ENCODE results near the gene CATSPERE. TPM values are rescaled to one million over a fixed set of nuclear protein-coding genes. Genes with fewer than 3 reads are reported as not detected.

CATSPERE gene
- total RNA-seq, 4 donors from 2014 or later = 0.98 to 3.1 (median 1.3) TPM

GRCh38 chr1:244419024-244419423, 42.0 kb upstream of the CATSPERE start:
- Histone ChIP-seq H3K27me3 (no peaks in the 10 kb centered on the region), H3K9me3 (no peaks in the 10 kb centered on the region), H3K4me3 (no peak overlapping the region), H3K36me3 (peaks cover 0 to 80% (median 0%) of the 10 kb centered on the region in 3 donors), H3K4me1 (no peaks in the 10 kb centered on the region), H3K27ac (no peak overlapping the region)
- 73 to 76% methylated on average over 4 of the region's 4 CpGs for WGBS, 2 donors
- TF ChIP-seq, protein P1, sequence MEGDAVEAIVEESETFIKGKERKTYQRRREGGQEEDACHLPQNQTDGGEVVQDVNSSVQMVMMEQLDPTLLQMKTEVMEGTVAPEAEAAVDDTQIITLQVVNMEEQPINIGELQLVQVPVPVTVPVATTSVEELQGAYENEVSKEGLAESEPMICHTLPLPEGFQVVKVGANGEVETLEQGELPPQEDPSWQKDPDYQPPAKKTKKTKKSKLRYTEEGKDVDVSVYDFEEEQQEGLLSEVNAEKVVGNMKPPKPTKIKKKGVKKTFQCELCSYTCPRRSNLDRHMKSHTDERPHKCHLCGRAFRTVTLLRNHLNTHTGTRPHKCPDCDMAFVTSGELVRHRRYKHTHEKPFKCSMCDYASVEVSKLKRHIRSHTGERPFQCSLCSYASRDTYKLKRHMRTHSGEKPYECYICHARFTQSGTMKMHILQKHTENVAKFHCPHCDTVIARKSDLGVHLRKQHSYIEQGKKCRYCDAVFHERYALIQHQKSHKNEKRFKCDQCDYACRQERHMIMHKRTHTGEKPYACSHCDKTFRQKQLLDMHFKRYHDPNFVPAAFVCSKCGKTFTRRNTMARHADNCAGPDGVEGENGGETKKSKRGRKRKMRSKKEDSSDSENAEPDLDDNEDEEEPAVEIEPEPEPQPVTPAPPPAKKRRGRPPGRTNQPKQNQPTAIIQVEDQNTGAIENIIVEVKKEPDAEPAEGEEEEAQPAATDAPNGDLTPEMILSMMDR (IDR thresholded peaks at IDR 0.05) = no peak
- no peak for TF ChIP-seq POLR2A (IDR thresholded peaks at IDR 0.05)
- TF ChIP-seq EP300 (IDR thresholded peaks at IDR 0.05) = no peak
- DNase-seq (ENCODE audit: low spot score in 2 of 2) = no peak

- peaks cover 0 to 49% (median 0%) of the 10 kb centered on the region in 3 donors for H3K36me3 ChIP-seq
- 76 to 77% methylated on average over 1 of the region's 1 CpG for WGBS, 2 donors
Observed at GRCh38 chr1:244422174-244422573, 38.9 kb upstream of the CATSPERE start.

GRCh38 chr1:244424649-244425334, 36.3 kb upstream of the CATSPERE start:
- Histone ChIP-seq H3K27me3 (no peaks in the 10 kb centered on the region), H3K36me3 (peaks cover 0 to 38% (median 0%) of the 10 kb centered on the region in 3 donors), H3K9me3 (no peaks in the 10 kb centered on the region), H3K4me3 (no peak overlapping the region), H3K27ac (no peak overlapping the region), H3K4me1 (no peaks in the 10 kb centered on the region)
- no peak for TF ChIP-seq EP300 (IDR thresholded peaks at IDR 0.05)
- no peak for TF ChIP-seq POLR2A (IDR thresholded peaks at IDR 0.05)
- TF ChIP-seq, protein P1 (IDR thresholded peaks at IDR 0.05) = no peak
- WGBS, 2 donors = 64 to 65% methylated on average over 2 of the region's 2 CpGs
- DNase-seq (ENCODE audit: low spot score in 2 of 2) = no peak

More at GRCh38 chr1:244422174-244422573, 38.9 kb upstream of the CATSPERE start:
- TF ChIP-seq, protein P1 (IDR thresholded peaks at IDR 0.05) = no peak
- TF ChIP-seq POLR2A (IDR thresholded peaks at IDR 0.05) = no peak
- TF ChIP-seq EP300 (IDR thresholded peaks at IDR 0.05) = no peak
- H3K4me3 ChIP-seq = no peak overlapping the region
- H3K27me3 ChIP-seq = no peaks in the 10 kb centered on the region
- no peak for DNase-seq (ENCODE audit: low spot score in 2 of 2)
- no peaks in the 10 kb centered on the region for H3K9me3 ChIP-seq
- no peak overlapping the region for H3K27ac ChIP-seq
- H3K4me1 ChIP-seq = no peaks in the 10 kb centered on the region

GRCh38 chr1:244427647-244428046, 33.4 kb upstream of the CATSPERE start:
- H3K4me1 ChIP-seq = no peaks in the 10 kb centered on the region
- H3K27me3 ChIP-seq = no peaks in the 10 kb centered on the region
- H3K36me3 ChIP-seq = peaks cover 0 to 32% (median 6%) of the 10 kb centered on the region in 3 donors
- H3K4me3 ChIP-seq = no peak overlapping the region
- DNase-seq (ENCODE audit: low spot score in 2 of 2) = no peak
- TF ChIP-seq, protein P1 (IDR thresholded peaks at IDR 0.05) = no peak
- TF ChIP-seq EP300 (IDR thresholded peaks at IDR 0.05) = no peak
- no peak for TF ChIP-seq POLR2A (IDR thresholded peaks at IDR 0.05)
- H3K27ac ChIP-seq = no peak overlapping the region
- H3K9me3 ChIP-seq = no peaks in the 10 kb centered on the region

GRCh38 chr1:244429818-244430217, 31.3 kb upstream of the CATSPERE start:
- Histone ChIP-seq H3K9me3 (no peaks in the 10 kb centered on the region), H3K27me3 (no peaks in the 10 kb centered on the region), H3K27ac (no peak overlapping the region), H3K36me3 (peaks cover 0 to 35% (median 6%) of the 10 kb centered on the region in 3 donors), H3K4me3 (no peak overlapping the region), H3K4me1 (no peaks in the 10 kb centered on the region)
- 79 to 83% methylated on average over 3 of the region's 3 CpGs for WGBS, 2 donors
- TF ChIP-seq POLR2A (IDR thresholded peaks at IDR 0.05) (no peak), EP300 (IDR thresholded peaks at IDR 0.05) (no peak)
- TF ChIP-seq, protein P1 (IDR thresholded peaks at IDR 0.05) = no peak
- DNase-seq (ENCODE audit: low spot score in 2 of 2) = no peak
